GM10248 (cell line): ENCODE measurements around the gene ZNF438.

Experiments
- CTCF ChIA-PET: fragments of 300-600 bp; sonication (Branson Sonifier 250); formaldehyde crosslinking; extraction: SDS; loops from one replicate; lab custom pipeline; 2021; ENCODE audit warnings: antibody characterized with exemption; lab: Yijun Ruan, JAX
- POLR2A ChIA-PET: fragments of 350-650 bp; sonication (Branson Sonifier 250); formaldehyde crosslinking; extraction: SDS; loops from one replicate; lab custom pipeline; 2020; ENCODE audit warnings: antibody characterized with exemption; lab: Yijun Ruan, JAX
- DNase-seq: peaks from one replicate; pipeline ENCODE4 v3.0.0; 2012; ENCODE audit errors: extremely low spot score
- TF ChIP-seq, protein P1 (sequence below): IDR thresholded peaks from 2 replicates; pipeline ENCODE4 v1.5.1; 2012; ENCODE audit warnings: mild to moderate bottlenecking, low read depth; ENCODE audit errors: extremely low read depth, missing control alignments, control extremely low read depth

The ZNF438 gene

DNA sequence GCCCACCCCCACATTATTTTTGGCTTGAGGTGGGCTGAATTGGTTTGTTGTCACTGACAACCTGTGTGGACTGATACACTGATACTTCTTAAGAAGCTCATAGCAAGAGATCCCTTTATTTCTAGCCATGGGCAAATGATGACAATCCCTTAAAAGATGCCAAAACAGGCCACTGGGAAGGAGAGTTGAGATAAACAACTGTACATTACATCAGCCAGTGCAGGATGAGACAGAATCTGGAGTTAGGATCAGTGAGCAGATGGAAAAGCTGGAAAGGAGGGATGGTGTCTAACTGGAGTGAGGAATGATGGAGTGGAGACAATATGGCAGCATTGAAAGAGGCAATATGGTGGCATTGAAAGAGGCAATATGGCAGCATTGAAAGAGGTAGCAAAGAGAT, 206.2 kb downstream of the ZNF438 start:
- DNase-seq, result no peak
- POLR2A ChIA-PET, result no interaction called here
- CTCF ChIA-PET, result no interaction called here
- TF ChIP-seq, protein P1, sequence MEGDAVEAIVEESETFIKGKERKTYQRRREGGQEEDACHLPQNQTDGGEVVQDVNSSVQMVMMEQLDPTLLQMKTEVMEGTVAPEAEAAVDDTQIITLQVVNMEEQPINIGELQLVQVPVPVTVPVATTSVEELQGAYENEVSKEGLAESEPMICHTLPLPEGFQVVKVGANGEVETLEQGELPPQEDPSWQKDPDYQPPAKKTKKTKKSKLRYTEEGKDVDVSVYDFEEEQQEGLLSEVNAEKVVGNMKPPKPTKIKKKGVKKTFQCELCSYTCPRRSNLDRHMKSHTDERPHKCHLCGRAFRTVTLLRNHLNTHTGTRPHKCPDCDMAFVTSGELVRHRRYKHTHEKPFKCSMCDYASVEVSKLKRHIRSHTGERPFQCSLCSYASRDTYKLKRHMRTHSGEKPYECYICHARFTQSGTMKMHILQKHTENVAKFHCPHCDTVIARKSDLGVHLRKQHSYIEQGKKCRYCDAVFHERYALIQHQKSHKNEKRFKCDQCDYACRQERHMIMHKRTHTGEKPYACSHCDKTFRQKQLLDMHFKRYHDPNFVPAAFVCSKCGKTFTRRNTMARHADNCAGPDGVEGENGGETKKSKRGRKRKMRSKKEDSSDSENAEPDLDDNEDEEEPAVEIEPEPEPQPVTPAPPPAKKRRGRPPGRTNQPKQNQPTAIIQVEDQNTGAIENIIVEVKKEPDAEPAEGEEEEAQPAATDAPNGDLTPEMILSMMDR, result no peak

GRCh38 chr10:30825022-30825421, 206.6 kb downstream of the ZNF438 start:
- POLR2A ChIA-PET, result no interaction called here
- CTCF ChIA-PET, result no interaction called here
- TF ChIP-seq, protein P1, result no peak
- DNase-seq, result no peak

DNA sequence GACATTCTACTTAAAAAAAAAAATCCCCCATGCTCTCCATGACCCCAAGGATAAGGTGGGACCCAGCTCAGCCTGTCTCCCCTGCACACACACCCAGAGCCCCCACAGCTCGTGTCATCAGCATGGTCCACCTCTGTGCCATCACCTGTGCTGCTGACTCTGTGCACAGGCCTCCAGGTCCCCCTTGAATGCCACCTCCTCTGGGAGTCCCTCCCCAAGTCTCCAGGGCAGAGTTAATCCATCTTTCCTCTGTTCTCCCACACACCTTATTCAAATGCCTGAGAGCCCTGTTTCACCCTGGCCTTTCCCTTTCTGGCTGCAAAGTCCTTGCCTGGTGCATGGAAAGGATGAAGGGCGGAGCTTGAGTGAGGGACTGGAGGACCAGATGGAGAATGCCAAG, 208.0 kb downstream of the ZNF438 start:
- TF ChIP-seq, protein P1, result no peak
- CTCF ChIA-PET, result interaction anchor here (0.9 to 1.4 kb wide), 3 partner anchors 9 to 153 kb away, joined by 3 to 5 read pairs (median 3); no protein-coding TSS in a partner anchor
- no peak for DNase-seq
- POLR2A ChIA-PET, result no interaction called here

DNA sequence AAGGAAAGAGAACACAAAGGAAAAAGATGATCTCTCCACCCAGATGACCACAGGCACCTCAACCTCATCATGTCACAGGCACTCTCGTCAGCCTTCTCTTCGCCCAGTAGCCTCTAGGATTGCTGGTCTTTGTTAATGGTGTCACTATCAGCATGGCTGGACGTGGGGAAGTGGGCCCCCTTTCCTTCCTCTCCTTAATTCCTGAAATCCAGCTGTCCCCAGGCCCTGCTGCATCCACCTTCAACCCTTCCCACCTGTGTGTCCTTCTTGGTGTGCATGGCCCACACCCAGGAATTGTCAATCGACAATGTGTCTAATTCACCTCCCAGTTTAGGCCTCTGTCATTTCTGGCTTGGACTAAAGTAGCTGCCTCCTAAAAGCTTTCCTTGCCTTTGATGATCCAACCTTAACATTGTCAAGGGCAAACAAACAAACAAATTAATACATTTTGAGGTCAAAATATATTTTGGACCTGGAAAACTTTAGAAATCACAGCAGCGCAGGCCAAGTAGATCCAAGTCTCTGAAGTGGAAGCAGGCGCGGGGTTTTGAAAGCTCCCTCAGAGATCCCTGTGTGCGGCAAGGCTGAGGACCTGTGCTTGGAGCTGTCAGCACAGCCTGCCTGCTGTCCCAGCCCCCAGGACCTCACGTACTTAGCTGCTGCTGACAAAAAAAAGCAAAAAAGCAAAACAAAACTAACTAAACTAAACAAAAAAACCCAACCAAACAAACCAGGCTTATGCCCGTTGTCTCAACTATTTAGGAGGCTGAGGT, 208.8 kb downstream of the ZNF438 start:
- POLR2A ChIA-PET, result no interaction called here
- no peak for DNase-seq
- TF ChIP-seq, protein P1, result no peak
- CTCF ChIA-PET, result interaction anchor here (0.6 to 1.4 kb wide), 2 partner anchors 24 to 209 kb away, joined by 3 read pairs; partner anchors contain the start of gene ZNF438

GRCh38 chr10:30821994-30822692, 209.5 kb downstream of the ZNF438 start:
- TF ChIP-seq, protein P1, result peak; percentile 2
- ChIA-PET POLR2A (no interaction called here), CTCF (interaction anchor here (0.6 to 1.4 kb wide), 2 partner anchors 24 to 210 kb away, joined by 3 read pairs; partner anchors contain the start of gene ZNF438)
- no peak for DNase-seq

DNA sequence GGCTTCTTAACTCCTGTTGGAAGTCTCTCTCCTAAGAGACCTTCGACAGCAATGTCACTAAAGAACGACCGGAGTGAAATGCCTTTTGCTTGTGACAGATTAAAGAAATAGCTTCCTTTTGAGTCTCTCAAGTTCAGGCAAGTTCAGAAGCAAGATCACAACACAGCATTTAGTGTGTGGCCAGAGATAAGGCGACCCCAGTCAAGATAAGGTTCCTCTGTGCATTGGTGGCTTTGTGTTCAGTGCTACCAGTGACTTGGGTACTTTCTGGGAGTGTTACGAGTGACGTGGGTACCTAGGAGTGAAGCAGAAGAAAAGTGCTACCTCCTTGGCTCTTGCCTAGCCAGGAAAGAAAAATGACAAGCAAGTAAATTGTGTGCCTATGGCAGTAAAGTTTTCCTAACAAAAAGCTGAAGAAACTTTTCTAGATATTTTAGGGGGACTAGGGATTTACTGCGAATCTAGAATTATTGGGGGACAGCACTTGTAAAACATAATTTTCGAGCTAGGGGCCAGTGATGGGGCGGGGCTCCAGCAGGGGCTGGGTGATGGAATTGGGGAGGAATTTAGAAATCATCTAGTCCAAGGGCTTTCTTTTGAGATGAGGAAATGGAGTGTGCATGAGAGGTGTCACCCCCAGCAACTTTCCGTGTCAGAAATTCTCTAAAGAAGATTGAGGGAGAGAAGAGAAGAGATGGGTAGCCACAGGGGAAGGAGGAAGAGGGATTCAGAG, 210.2 kb downstream of the ZNF438 start:
- no peak for DNase-seq
- CTCF ChIA-PET, result no interaction called here
- TF ChIP-seq, protein P1, result no peak
- POLR2A ChIA-PET, result no interaction called here
